Ishikawa (cell line): Measurements from ENCODE around the gene SLC6A13.

Experiments used
- CEBPB ChIP-seq: IDR thresholded peaks from 2 replicates; pipeline ENCODE4 v1.6.1; 2012
- EGR1 ChIP-seq: IDR thresholded peaks from 2 replicates; pipeline ENCODE4 v1.6.1; 2012
- RAD21 ChIP-seq: IDR thresholded peaks from 2 replicates; pipeline ENCODE4 v1.6.1; 2012; ENCODE audit warnings: low read depth
- TAF1 ChIP-seq: IDR thresholded peaks from 2 replicates; pipeline ENCODE4 v1.6.1; 2012; ENCODE audit warnings: low read depth, mild to moderate bottlenecking
- TCF12 ChIP-seq: IDR thresholded peaks from 2 replicates; pipeline ENCODE4 v1.6.1; 2012; ENCODE audit warnings: low read depth
- TEAD4 ChIP-seq: IDR thresholded peaks from 2 replicates; pipeline ENCODE4 v1.6.1; 2012
- USF1 ChIP-seq: IDR thresholded peaks from 2 replicates; pipeline ENCODE4 v1.6.1; 2012
- YY1 ChIP-seq: IDR thresholded peaks from 2 replicates; pipeline ENCODE4 v1.6.1; 2012; ENCODE audit warnings: low read depth
- TF ChIP-seq, protein P1 (sequence below): IDR thresholded peaks from 2 replicates; pipeline ENCODE4 v1.6.1; 2012

DNA sequence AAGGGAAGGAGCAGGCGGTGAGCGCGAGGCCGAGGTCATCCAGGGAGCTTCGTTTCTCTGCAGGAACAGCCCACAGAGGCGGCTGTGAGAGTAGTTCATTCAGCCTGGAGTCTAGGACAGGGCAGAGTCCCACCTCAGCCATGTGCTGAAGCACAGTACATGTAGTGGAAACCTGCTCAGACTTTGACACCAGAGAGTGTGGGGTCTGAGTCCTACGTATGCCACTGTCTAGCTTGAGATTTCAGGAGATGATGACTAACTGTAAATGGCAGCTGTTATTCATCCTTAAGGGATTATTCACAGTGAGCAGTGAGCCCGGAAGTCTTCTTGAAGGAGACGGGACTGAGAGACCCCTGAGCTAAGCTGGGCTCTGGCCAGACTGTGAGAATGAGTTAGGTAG, 938 bp upstream of the SLC6A13 start:
- no peak for TF ChIP-seq USF1
- TF ChIP-seq EGR1 = no peak
- no peak for TF ChIP-seq CEBPB
- no peak for TF ChIP-seq YY1
- TF ChIP-seq, protein P1, sequence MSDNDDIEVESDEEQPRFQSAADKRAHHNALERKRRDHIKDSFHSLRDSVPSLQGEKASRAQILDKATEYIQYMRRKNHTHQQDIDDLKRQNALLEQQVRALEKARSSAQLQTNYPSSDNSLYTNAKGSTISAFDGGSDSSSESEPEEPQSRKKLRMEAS = no peak
- no peak for TF ChIP-seq TAF1
- no peak for TF ChIP-seq RAD21
- TF ChIP-seq TEAD4 = no peak
- no peak for TF ChIP-seq TCF12
